Fibroblast of upper back skin (primary cell): ENCODE data around the gene KIZ.

Source experiments
- DNase-seq: peaks from one replicate; pipeline ENCODE4 v3.0.0-alpha.2; 2013

The KIZ gene

GRCh38 chr20:21125849-21126580 lies at the start of gene KIZ:
KIZ (plus strand) TSS chr20:21126082; CDS start chr20:21126116, 34 bp downstream.
- DNase-seq, result peak; percentile 94

DNA sequence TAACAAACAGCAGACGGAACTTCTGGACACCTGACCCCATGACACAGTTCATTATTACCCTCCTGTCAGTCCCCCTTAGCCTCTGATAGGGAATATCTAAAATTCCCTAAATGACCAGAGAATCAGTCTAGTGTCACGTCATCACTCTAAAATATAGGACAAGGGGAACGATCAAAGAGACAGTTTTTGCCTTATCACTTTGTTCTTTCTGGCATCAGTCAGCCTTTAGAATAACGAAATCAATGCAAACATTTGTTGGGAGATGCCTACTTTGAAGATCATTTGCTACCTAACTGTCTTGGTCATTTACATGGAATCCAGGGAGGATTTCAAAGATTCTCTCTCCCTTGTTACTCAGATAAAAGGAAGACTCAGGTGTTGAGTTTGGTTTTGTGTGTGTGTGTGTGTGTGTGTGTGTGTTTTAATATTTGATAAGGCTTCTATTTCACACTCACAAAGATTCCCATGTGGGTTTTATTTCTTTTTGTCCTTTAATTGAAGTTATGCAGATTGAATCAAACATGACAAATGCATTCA lies 48.0 kb upstream of the KIZ start:
- DNase-seq, result no peak

DNA sequence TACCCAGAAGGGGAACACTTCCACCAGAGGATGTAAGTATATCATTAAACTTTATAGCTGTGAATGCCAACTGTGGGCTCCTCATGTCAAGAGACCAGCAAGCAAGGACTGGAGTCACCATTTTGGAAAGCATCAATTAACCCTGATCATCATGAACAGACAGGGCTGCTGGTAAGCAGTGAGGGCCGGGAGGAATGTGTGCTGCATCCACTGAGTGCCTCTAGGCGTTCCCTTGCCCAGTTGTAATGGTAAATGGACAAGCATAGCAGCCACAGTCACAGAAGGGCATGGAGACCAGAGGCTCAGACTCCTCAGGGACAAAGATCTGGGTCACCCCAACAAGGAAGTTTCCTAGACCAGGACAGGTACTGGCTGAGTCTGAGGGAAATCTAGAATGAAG lies 43.3 kb upstream of the KIZ start:
- DNase-seq, result no peak

GRCh38 chr20:21083825-21084325 lies 42.0 kb upstream of the KIZ start:
- DNase-seq, result no peak

DNA sequence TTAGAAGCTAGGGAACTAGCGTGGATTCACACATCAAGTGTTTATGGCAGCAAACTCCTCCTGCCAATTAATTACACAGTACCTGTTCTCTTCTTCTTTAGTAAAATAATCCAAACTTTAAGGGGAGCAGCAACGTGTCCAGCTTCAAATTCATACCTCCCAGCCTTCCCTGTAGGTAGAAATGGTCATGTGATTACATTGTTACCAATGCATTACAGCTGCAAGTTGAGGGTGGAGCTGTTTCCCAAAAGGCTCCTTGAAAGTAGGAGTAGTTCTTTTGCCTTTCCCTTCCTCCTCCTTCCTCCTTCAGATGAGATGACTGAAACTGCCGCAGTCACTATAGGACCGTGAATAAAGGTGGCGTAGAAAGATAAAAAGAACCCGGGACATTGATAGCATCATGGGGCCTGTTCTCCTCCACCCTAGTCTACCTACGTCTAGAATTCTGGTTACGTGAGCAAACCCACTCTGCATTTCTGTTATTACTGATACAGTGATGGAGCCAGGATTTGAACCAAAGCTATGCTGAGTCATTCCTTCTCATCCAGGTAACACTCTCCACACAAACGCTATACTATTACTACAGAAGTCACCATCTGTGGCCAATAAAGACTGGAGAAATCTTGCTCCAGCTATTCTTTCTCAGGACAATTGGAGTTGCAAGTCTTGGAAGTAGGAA lies 37.9 kb upstream of the KIZ start:
- DNase-seq, result no peak

GRCh38 chr20:21089391-21089790 lies 36.5 kb upstream of the KIZ start:
- DNase-seq, result no peak

DNA sequence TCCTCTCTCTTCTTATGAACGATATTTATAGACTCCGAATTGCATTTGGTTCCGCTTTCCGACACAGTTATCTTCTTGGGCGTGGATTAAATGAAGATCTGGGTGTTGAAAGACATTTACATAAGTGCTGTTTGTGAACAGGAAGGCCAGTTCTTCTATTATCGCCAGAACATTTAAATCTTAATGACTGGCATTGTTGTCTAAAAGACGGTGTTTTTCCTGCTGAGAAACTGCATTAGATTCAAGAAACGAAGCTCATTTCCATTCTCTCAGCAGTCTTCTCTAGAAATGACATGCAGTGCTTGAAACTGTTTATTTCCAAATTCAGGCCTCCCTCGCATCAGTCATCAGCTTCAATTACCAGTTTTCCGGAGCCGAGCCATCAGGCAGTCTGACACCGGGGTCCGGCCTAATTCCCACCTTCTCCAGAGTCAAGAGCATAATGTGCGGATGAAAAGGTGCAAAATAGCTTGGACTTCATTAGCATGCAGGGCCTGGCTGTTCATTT lies 35.7 kb upstream of the KIZ start:
- DNase-seq, result no peak

DNA sequence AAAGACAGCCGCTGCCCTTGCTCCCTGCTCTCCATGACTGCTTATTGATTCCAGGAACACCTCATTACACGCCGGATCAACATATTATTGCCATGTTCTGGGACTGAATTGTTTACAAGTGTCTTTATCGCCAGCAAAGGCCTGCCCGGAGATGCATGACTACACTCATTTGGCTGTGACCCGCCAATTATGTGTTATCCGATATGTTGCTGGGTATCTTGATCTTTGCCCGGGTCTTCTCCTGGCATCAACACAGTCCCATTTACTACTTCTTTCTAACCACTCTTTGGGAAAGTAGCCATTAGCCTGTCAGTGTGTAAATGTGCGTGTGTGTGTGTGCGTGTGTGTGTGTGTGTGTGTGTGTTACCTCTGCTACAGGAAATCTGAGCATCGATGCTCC lies 35.2 kb upstream of the KIZ start:
- DNase-seq, result no peak

DNA sequence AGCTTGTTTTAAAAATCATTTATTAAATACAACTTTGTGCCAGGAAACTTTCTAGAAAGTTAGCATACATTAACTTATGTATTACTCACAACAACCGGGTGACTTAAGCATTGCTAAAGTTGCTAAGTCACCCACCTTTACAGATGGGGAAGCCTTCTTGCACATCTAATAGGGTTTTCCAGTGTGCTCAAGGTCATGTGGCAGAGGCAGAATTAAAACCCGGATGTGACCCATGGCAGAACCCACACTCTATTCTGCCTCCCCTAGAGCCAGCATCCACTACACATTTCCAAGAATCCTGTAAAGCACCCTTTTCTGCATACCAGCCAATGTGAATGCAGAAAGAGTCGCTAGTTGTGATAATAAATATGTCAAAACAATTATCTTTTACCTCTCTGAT lies 33.1 kb upstream of the KIZ start:
- DNase-seq, result no peak

- no peak for DNase-seq
Measured at GRCh38 chr20:21096321-21097043, 29.4 kb upstream of the KIZ start.

GRCh38 chr20:21099751-21100577 lies 25.9 kb upstream of the KIZ start:
- DNase-seq, result peak; percentile 11

GRCh38 chr20:21100578-21101452 lies 25.1 kb upstream of the KIZ start:
- peak; percentile 28 for DNase-seq

GRCh38 chr20:21101453-21101931 lies 24.4 kb upstream of the KIZ start:
- no peak for DNase-seq

DNA sequence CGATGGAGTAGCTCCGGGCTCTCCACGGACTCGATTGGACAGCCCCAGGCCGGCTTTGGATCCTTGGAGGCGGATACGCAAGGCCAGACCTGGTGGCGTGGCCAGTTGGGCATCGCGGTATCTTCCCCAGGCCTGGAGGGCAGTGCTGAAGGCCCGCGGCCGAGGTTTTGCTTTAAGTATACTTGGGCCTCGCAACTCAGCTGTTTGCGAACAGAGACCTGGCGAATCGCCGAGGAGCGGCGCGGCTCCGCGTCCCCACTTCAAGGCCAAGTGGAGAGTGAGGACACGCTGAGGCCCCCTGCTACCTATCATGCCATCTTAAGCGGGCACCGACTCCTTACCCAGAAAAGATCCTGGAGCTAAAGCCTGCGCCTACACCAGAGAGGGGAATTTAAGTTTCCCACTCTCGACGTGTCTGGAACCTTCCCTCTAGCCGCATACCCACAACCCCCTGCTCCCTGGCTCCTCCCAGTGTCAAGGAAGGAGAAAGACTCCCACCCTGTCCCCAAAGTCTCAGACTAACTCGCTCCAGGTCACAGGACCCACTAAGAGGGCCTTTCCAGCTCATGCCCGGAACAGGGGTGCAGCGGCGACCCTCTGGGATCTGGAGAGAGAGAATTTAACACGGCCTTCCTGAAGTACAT lies 23.8 kb upstream of the KIZ start:
- no peak for DNase-seq

GRCh38 chr20:21102603-21103311 lies 23.1 kb upstream of the KIZ start:
- DNase-seq, result no peak

DNA sequence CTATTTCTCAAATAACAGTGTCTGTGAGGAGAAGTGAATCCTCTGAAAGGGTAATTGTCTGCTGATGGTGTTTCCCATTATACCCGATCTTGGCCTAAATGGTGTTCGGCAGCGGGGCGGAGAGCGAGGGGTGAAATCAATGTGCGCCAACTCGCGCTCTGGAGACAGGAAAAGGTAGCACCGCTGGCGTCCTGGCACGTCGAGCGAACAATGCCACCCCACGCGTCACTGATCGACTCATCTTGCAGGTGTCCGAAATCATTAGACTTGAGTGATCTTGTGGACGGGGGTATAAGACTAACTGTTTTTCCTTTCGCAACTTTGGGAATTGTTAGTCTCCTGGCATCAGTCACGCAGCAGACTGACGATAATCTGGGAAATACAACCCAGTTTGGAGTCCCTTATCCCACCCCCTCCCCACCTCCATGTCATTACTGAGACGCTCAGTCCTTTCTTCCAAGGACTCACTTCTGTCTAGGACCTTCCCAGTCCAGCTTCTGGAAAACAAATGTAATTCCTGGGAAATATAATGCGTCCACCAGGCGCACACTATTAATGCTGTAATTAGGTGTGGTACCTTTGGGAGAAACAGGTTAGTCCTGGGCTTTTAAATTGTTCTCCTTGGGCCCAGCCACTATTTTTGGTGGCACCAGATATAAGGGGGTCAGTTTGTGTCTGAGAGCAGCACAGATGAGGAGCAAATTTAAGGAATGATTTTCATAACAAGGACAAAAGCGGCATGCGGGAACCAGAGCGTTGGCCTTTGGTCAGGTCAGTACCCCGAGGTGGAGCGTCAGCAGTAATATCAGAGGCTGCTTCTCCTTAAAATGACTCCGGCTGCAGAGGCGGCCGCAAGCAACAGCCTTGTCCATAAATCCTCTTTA lies 22.1 kb upstream of the KIZ start:
- no peak for DNase-seq

DNA sequence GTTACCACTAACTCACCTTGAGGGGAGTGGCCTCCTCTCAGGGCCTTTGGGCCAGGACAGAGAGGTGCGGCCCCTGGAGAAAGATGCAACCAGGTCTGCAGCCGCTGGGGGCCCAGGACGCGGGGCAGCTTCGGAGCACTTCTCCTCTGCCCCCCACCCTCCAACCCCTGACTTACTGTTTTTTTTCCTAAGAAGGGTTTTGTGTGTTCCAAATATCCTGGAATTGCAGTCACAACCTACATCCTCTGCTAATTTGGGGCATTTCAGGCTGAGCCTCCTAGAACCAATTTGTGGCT lies 21.5 kb upstream of the KIZ start:
- DNase-seq, result no peak

GRCh38 chr20:21104921-21105320 lies 21.0 kb upstream of the KIZ start:
- no peak for DNase-seq
